Measurements from ENCODE around the gene RITA1. TPM values are rescaled to one million over a fixed set of nuclear protein-coding genes. Genes with fewer than 3 reads are reported as not detected.
A peak's percentile ranks its signal among the peaks of the same experiment; 100 is the strongest.

RITA1 gene
- total and polyA plus RNA-seq, 10 of the 15 experiments (the other 5 are each of a cell fraction or from before 2014, with no cell fraction given) = 2.3 to 39.9 (median 24.8) TPM

GRCh38 chr12:113221181-113221996 is 35.9 kb downstream of the RITA1 start, which contains the start of gene TPCN1 (continued):
- TF ChIP-seq PRDM15 (CRISPR knock-in tag; IDR thresholded peaks at IDR 0.05) = no peak
- TF ChIP-seq TAF1 (IDR thresholded peaks at IDR 0.05; ENCODE audit: borderline replicate concordance, low read depth, low read length) = peak; percentile 94
- peak in 1 of 2 experiments; percentile 53; a peak in 2 of 4 replicates for TF ChIP-seq BHLHE40 (IDR thresholded peaks at IDR 0.05; ENCODE audit: borderline replicate concordance in 1 of 2, low read depth in 2 of 2, low read length in 1 of 2)
- TF ChIP-seq KDM1A (IDR thresholded peaks at IDR 0.05; ENCODE audit: borderline replicate concordance) = no peak
- peak; percentile 98 for TF ChIP-seq HDGF (IDR thresholded peaks at IDR 0.05)
- TF ChIP-seq NR2C2 (IDR thresholded peaks at IDR 0.05; ENCODE audit: borderline replicate concordance, control insufficient read depth, insufficient read length, low read depth) = no peak
- TF ChIP-seq IKZF1 (conservative IDR thresholded peaks at IDR 0.05) = peak; percentile 76
- TF ChIP-seq SKIL (IDR thresholded peaks at IDR 0.05; ENCODE audit: low read depth, poor library complexity, severe bottlenecking) = no peak
- TF ChIP-seq TCF3 (IDR thresholded peaks at IDR 0.05; ENCODE audit: borderline replicate concordance, insufficient read depth, low read depth, low read length) = peak; percentile 93
- TF ChIP-seq GATAD2B (conservative IDR thresholded peaks at IDR 0.05; ENCODE audit: low read depth) = peak; percentile 93
- TF ChIP-seq STAT1 (conservative IDR thresholded peaks at IDR 0.05) = peak; percentile 93; the same call in 1 of the 2 replicates
- TF ChIP-seq MYC (IDR thresholded peaks at IDR 0.05; ENCODE audit: insufficient read depth, insufficient read length, insufficient replicate concordance, low read length, severe bottlenecking) = no peak
- peak; percentile 97 for TF ChIP-seq NR2F1 (conservative IDR thresholded peaks at IDR 0.05)
- no peak for TF ChIP-seq EP300 (IDR thresholded peaks at IDR 0.05; ENCODE audit: borderline replicate concordance in 1 of 2, control insufficient read depth in 1 of 2, low read depth in 2 of 2, low read length in 2 of 2)
- TF ChIP-seq SPI1 (IDR thresholded peaks at IDR 0.05; ENCODE audit: borderline replicate concordance, insufficient read depth, low read depth, low read length) = 0 out of 2 replicates have a peak, but pooled peaks have one; percentile 16
- no peak for TF ChIP-seq MTA3 (IDR thresholded peaks at IDR 0.05; ENCODE audit: borderline replicate concordance, low read length)
- no peak for TF ChIP-seq ZBTB11 (CRISPR knock-in tag; IDR thresholded peaks at IDR 0.05)
- no peak for TF ChIP-seq ZBED1 (IDR thresholded peaks at IDR 0.05; ENCODE audit: borderline replicate concordance)
- TF ChIP-seq ESRRA (IDR thresholded peaks at IDR 0.05; ENCODE audit: low read length) = no peak
- TF ChIP-seq CBX5 (IDR thresholded peaks at IDR 0.05; ENCODE audit: low read depth) = no peak
